Endometrial microvascular endothelial cells (primary cell): ENCODE results near the gene PNMA6A. TPM values are rescaled to one million over a fixed set of nuclear protein-coding genes. Genes with fewer than 3 reads are reported as not detected.
"Not testable (repeated sequence)": the region's sequence is repeated elsewhere in the genome, so short reads cannot be mapped to it uniquely, and the experiment has no call there.

Source experiments
- in situ Hi-C: cut with HindIII; loops from 2 replicates; pipeline ENCODE4 v1.10.0; 2017; ENCODE audit warnings: low sequenced_read_pairs, low pct_unique_long_range_greater_than_20kb; ENCODE audit errors: inconsistent ontology term
- total RNA-seq: library from RNA; depleted of rRNA; stranded (reverse); fragments of >200 nt; gene quantifications from one replicate; pipeline ENCODE4 v1.2.3, GENCODE V29; 2015; ENCODE audit errors: inconsistent ontology term

The PNMA6A gene
- total RNA-seq, 1 donor from 2014 or later, result 0.19 TPM

DNA sequence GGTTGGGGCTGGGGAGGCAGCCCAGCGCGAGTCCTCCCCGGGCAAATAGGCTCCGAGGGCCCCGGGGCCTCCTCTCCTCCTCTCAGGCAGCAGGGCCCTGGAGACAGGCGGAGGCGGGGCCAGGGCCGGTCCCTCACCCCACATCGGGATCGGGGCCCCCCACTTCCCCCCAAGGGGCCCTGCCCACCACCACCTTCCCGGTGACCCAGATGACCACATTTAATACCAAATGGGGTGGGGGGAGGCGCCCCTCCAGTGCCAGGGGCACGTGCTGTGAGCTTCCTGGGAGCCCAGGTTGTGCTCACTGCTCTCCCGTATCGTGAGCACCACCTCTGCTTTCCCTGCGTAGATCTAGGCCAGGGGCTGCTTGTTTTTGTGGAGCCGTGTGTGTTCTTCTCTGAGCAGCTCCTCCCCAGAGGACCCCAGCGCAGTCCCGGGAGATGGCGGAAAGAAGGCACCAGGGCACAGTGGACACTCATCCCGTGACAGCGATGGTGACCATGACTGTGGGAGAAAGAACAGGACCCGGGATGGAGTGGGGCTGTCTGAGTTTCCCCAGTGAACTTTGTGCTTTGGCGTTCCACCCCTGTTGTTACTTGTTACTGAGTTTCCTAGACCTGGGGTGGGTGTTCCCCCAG, 2.1 kb downstream of the PNMA6A start:
- in situ Hi-C loops, result no loop called here

DNA sequence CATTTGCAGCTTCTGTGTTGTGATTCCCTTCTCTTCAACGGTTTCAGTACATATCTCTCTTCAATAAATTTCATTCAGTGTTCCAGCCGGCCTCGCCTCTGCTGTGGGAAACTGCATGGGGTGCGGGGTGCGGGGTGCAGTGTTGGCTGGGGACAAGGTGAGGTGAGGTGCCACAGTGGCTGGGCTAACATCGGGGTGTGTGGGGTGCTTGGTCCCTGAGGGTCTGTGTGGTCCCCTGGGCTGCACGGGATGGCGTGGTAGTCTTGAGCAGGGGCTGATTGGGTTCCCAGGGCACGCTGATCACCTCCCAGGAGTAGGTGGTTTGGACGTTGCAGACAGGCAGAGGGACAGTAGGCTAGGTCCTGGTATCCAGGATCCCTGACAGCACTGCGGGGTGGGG, 2.7 kb downstream of the PNMA6A start:
- in situ Hi-C loops, result no loop called here

DNA sequence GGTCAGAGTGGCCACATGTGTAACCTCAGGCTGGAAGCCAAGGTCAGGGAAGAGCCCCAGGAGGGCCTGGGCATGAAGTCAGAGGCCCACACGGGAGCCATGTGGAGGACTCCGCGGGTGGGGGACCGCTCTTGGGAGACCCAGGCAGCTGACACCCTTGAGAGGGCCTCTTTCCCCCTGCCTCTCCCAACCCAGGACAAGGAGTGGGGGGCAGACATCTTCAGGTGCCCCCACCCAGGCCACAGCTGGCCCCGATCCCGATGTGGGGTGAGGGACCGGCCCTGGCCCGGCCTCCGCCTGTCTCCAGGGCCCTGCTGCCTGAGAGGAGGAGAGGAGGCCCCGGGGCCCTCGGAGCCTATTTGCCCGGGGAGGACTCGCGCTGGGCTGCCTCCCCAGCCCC, 3.1 kb downstream of the PNMA6A start:
- in situ Hi-C loops, result no loop called here

DNA sequence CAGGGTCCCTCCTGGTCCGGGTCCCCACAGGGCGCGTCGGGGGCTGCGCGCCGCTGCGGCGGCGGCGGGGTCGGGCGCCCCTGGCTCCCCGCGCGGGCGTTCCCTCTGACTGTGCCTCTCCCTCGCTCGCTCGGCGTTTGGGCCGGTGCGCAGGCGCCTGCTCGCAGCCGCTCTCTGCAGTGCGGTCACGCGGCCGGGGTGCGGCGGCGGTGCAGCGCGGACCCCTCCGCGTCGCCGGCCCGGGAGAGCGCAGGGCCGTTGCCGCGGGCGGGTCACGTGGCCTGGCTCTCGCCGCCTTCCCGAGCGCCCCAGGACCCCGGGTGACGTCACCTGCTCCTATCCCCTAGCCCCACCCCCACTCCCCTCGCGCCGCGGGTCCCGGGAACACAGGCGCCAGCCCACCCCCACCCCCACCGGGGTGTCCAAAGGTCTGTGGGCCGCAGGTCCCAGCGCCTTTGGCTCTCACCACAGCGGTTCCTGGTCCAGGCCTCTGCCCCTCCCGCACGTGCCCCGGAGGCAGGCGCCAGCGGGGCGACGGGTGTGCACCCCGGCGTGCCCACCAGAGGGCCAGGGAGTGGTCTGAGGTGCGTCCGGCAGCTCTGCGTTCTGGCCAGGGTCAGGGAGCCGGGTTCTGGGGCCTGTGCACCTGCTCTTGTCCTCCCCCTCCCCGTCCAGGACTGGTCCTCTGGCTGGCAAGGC, 5.3 kb downstream of the PNMA6A start:
- in situ Hi-C loops, result not testable (repeated sequence)

DNA sequence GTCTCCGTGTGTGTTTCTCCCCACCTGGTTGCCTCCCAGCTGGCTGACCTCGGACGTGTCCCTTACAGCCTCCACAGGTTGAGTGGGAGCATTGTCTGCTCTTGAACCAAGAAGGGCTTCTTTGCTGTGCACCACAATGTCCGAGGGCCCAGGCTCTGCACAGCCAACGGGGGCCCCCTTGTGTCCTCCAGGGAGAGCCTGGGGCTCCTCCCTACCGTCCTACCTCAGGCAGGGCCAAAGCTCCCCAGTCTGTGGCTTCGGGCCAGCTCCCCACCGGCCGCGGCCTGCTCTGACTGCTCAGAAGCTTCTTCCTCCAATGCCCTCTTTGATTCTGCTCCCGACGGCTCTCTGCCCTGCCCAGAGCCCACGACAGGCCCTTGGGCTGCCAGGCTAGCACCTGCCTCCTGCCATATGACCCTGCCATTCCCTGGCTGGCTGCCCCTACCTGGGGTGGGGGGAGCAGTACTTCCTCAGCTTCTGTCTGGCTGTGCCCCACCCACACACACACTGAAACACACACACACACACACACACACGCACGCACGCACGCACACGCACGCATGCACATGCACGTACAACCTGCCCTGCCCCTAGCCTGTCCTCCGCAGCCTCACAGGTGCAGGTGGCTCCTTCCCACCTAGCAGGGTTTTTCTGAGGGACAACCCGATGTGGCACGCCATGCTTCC, 11.1 kb downstream of the PNMA6A start:
- in situ Hi-C loops, result not testable (repeated sequence)

DNA sequence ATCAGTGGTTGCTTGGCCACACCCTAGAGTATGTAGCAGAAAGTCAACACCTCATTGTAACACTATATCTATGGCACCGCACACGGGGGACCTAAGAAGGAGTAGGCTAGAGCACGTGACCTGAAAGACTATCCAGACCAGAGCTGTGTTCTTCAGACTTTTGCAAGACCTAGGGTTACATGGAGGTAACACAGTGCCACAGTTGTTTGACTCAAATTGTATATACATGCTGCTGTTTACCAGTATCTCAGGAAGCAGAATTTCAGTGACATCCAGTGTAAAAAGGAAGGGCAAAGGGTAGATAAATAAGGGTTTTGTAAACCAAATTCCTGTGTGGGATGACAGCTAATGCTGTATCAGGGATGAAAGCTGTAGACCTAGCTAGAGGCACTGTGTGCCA, 30.2 kb downstream of the PNMA6A start:
- in situ Hi-C loops, result no loop called here

DNA sequence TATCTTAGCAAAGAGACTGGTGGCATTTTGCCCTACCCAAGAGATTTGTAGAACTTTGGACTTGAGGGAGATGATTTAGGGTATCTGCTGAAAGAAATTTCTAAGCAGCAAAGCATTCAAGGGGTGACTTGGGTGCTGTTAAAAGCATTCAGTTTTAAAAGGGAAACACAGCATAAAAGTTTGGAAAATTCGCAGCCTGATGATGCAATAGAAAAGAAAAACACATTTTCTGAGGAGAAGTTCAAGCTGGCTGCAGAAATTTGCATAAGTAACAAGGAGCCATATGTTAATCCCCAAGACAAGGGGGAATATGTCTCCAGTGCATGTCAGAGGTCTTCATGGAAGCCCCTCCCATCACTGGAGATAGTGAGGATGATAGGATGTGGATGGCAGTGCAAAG, 32.7 kb downstream of the PNMA6A start:
- in situ Hi-C loops, result not testable (repeated sequence)

DNA sequence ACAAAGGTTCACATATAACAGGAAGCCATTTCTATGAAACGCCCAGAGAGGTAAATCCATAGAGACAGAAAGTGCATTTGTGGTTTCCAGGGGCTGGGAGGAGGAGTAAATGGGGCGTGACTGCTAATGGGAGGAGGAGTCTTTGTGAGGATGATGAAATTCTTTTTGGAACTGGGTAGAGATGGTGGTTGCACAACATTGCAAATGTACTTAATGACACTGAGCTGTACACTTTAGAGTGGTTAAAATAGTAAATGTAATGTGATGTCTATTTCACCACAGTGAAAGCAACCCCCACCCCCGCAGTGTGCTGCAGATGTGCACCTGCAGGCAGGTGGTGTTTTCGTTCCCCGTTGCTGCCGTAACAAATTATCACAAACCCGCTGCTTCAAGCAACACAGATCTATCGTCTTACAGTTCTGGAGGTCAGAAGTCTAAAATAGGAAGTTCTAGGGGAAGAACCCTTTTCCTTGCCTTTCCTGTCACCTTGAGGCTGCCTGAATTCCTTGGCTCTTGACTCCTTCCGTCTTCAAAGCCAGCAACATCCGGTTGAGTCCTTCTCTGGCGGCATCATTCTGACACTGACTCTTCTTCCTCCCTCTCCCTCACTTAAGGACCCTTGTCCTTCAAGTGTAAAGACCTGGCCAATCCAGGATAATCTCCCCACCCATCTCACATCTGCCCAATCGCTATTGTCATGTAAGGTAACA, 34.0 kb downstream of the PNMA6A start:
- in situ Hi-C loops, result not testable (repeated sequence)

DNA sequence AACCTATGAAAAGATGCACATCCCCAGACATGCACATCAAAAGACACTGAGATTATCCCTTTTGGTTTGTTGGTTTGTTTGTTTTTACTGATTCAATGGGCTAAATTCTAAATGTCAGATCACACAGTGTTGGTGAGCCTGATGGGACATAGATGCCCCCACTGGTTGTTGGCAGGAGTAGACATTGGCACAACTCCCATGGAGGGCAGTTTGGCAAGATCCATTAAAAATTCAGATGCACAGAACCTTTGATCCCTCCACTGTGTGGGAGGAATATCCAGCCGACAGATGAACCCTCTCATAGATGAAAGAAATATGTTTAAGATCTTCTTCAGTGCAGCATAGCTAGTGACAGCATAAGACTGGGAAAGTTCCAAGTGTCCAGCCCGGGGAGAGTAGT, 38.5 kb downstream of the PNMA6A start:
- in situ Hi-C loops, result not testable (repeated sequence)

DNA sequence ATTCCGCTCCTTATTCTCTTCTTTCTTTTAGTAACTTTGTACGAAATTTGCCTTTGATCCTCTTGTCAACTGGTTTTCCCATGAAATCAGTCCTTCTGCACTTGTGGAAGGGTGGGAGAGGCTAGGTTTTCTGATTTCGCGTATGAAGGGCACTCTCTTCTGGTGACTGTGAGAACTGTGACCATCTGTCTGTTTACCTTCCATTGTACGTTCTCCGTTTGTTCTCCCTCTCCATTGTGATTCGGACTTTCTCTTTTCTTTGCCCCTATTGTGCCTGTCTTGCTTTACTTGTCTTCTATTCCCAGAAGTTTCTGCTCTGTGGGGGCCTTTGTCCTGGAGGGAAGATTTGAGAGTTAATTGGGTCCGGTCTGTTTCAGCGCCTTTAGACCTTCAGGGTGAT, 41.6 kb downstream of the PNMA6A start:
- in situ Hi-C loops, result not testable (repeated sequence)

DNA sequence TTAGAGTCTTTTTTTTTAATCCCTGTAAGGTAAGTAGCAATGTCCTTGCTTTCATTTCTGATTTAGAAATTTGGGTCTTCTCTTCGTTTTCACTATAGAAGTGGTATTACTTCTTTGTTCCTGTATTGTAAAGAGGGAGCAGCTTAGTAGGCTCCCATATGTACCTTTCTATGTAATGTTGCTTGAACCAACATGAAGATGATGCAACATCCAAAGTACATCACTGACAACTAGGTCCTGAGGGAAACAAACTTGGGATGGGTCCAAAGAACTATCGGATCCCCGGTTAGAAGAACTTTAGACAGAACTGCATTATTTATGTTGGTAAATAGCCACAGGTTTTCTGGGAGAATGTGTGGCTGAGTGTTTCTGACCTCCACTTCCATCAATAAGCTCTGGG, 45.5 kb downstream of the PNMA6A start:
- in situ Hi-C loops, result not testable (repeated sequence)

DNA sequence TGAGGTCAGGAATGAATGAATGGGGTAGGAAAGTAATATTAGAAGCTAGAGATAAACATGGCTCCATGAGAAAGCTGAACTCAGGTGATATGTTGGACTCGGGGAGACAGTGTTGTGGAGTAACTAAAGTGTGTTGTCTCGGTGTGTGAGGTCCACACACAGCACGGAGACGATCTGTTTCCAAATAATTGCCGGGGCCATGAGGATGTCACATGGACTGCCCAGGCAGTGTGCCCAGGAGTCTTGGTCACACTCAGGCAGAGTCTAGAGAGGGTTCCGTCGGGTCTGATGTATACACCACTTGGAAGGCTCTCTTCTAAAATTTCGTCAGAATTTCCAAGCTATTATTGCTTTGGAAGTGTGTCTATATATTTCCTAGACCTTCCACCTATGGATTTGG, 48.0 kb downstream of the PNMA6A start:
- in situ Hi-C loops, result not testable (repeated sequence)

DNA sequence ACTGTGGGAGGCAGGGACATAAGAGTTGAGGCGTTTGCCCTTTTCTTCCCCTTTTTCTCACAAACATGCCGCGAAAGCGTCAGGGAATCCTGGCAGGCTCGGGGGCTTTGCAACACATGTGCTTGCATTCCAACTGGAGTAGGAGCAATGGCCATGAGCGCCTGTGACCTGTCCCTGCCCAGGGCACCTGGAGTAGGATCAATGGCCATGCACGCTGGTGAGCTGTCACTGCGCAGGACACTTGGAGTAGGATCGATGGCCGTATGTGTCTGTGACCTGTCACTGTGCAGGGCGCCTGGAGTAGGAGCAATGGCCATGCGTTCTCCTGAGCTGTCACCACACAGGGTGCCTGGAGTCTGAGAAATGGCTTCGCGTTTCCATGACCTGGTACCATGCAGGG, 51.2 kb downstream of the PNMA6A start:
- in situ Hi-C loops, result not testable (repeated sequence)

Other genes starting within 250 kb of the PNMA6A start
- 23.4 TPM for gene CETN2, start 241.7 kb upstream of the PNMA6A start, total RNA-seq
- gene NSDHL, start 241.4 kb upstream of the PNMA6A start, total RNA-seq, result 26.7 TPM
- gene ZNF185, start 174.4 kb upstream of the PNMA6A start, total RNA-seq, result 45.0 TPM
- gene PNMA5, start 78.3 kb upstream of the PNMA6A start, total RNA-seq, result not detected
- not detected for gene PNMA3, start 16.0 kb upstream of the PNMA6A start, total RNA-seq
- gene MAGEA1, start 106.8 kb downstream of the PNMA6A start, total RNA-seq, result not detected
- gene PNMA6F, start 249.3 kb downstream of the PNMA6A start, total RNA-seq, result not detected